ENCODE results near the gene P3R3URF.

Gene P3R3URF

GRCh38 chr1:46172321-46172720, 4.0 kb downstream of the P3R3URF start:
- no peak for DNase-seq (ENCODE audit: low spot score)

- no peak for DNase-seq (ENCODE audit: low spot score)
These were observed 4.4 kb downstream of the P3R3URF start for GRCh38 chr1:46171871-46172270.

GRCh38 chr1:46171351-46171750, 4.9 kb downstream of the P3R3URF start:
- no peak for DNase-seq (ENCODE audit: low spot score)

GRCh38 chr1:46169811-46170454, 6.4 kb downstream of the P3R3URF start:
- DNase-seq (ENCODE audit: low spot score) = no peak

- no peak for DNase-seq (ENCODE audit: low spot score)
These were observed 7.8 kb downstream of the P3R3URF start for GRCh38 chr1:46168477-46168876.

GRCh38 chr1:46166521-46167462, 9.5 kb downstream of the P3R3URF start:
- DNase-seq (ENCODE audit: low spot score) = no peak

GRCh38 chr1:46160212-46160611, 16.1 kb downstream of the P3R3URF start:
- DNase-seq (ENCODE audit: low spot score) = no peak

- no peak for DNase-seq (ENCODE audit: low spot score)
These were observed 16.8 kb downstream of the P3R3URF start for GRCh38 chr1:46159516-46159915.

GRCh38 chr1:46158312-46159281, 17.7 kb downstream of the P3R3URF start:
- DNase-seq (ENCODE audit: low spot score) = no peak

- no peak for DNase-seq (ENCODE audit: low spot score)
These were observed 18.4 kb downstream of the P3R3URF start for GRCh38 chr1:46157916-46158311.

GRCh38 chr1:46153732-46154131, 22.6 kb downstream of the P3R3URF start:
- DNase-seq (ENCODE audit: low spot score) = no peak

GRCh38 chr1:46153228-46153627, 23.1 kb downstream of the P3R3URF start:
- DNase-seq (ENCODE audit: low spot score) = no peak

GRCh38 chr1:46152016-46152415, 24.3 kb downstream of the P3R3URF start:
- peak; percentile 61 for DNase-seq (ENCODE audit: low spot score)

- DNase-seq (ENCODE audit: low spot score) = no peak
These were observed 26.2 kb downstream of the P3R3URF start for GRCh38 chr1:46150085-46150484.

- DNase-seq (ENCODE audit: low spot score) = no peak
These were observed 28.0 kb downstream of the P3R3URF start for GRCh38 chr1:46148318-46148717.

- DNase-seq (ENCODE audit: low spot score) = peak; percentile 30
These were observed 38.4 kb downstream of the P3R3URF start for GRCh38 chr1:46137916-46138315.

GRCh38 chr1:46136711-46137110, 39.6 kb downstream of the P3R3URF start:
- DNase-seq (ENCODE audit: low spot score) = no peak

- DNase-seq (ENCODE audit: low spot score) = peak; percentile 37
These were observed 41.5 kb downstream of the P3R3URF start for GRCh38 chr1:46134660-46135331.

- DNase-seq (ENCODE audit: low spot score) = no peak
These were observed 42.4 kb downstream of the P3R3URF start for GRCh38 chr1:46133781-46134350.

GRCh38 chr1:46133181-46133658, 43.1 kb downstream of the P3R3URF start:
- peak; percentile 66 for DNase-seq (ENCODE audit: low spot score)

All from AG08396 (cell line).